H1 (cell line): ENCODE measurements around the gene KCNK4. TPM values are rescaled to one million over a fixed set of nuclear protein-coding genes. Genes with fewer than 3 reads are reported as not detected.

Experiments used
- CBX8 ChIP-seq: fragments of 300-800, 300-1000 bp; sonication (generic); IDR thresholded peaks from 2 replicates; pipeline ENCODE4 v1.7.1; 2016; ENCODE audit warnings: low read depth, low read length, borderline replicate concordance
- CHD1 ChIP-seq: IDR thresholded peaks from 2 replicates; pipeline ENCODE4 v1.6.1; 2012; ENCODE audit warnings: low read depth, low read length, improper control_type of control experiment
- EGR1 ChIP-seq: IDR thresholded peaks from 2 replicates; pipeline ENCODE4 v1.6.1; 2011; ENCODE audit warnings: low read depth, low read length, borderline replicate concordance
- JUND ChIP-seq: IDR thresholded peaks from 2 replicates; pipeline ENCODE4 v1.6.1; 2011; ENCODE audit warnings: mild to moderate bottlenecking, improper control_type of control experiment, low read length
- SUZ12 ChIP-seq: fragments of 200-600 bp; sonication (generic); IDR thresholded peaks from 2 replicates; pipeline ENCODE4 v1.6.1; 2012; ENCODE audit warnings: mild to moderate bottlenecking, inconsistent platforms, low read length, moderate library complexity, mixed read lengths
- polyA plus RNA-seq, 7 experiments: library from polyadenylated mRNA; depleted of rRNA in 3 of 7; stranded (reverse) in 5 of 7; unstranded in 2 of 7; fragments of >200 nt in 5 of 7; fragments of 200-250 nt in 2 of 7; gene quantifications; 1 replicate in 5 of 7; 2 replicates in 1 of 7; 4 replicates in 1 of 7; pipeline versions ENCODE4 v1.2.1 to v1.2.3, GENCODE V29; 2011 to 2013; ENCODE audit warnings: missing spikeins in 2 of 7, mixed read lengths in 2 of 7
- total RNA-seq: library from RNA; stranded (reverse); fragmentation: NEBNext Ultra II Directional; extraction: Animal tissue kit (Norgen Biotek cat#: 25700); gene quantifications from 2 replicates; pipeline ENCODE4 v1.2.1, GENCODE V29; 2021

Gene KCNK4
- total and polyA plus RNA-seq, 2 of the 8 experiments (the other 6 are each of a cell fraction or from before 2014, with no cell fraction given) = 0.19 TPM; not detected in 1

GRCh38 chr11:64347193-64347867 lies 56.2 kb downstream of the KCNK4 start (continued):
- no peak for TF ChIP-seq CBX8
- TF ChIP-seq SUZ12 = no peak
- TF ChIP-seq JUND = no peak
- TF ChIP-seq EGR1 = no peak
- TF ChIP-seq CHD1 = no peak
